CD1c-positive myeloid dendritic cell (primary cell): ENCODE measurements around the gene SKAP1.

Experiments used
- DNase-seq: peaks from one replicate; pipeline ENCODE4 v3.0.0-alpha.2; 2016; ENCODE audit errors: extremely low spot score

The SKAP1 gene

GRCh38 chr17:48175692-48176470 is 254.1 kb downstream of the SKAP1 start:
- DNase-seq, result no peak

GRCh38 chr17:48174833-48175523 is 255.0 kb downstream of the SKAP1 start:
- DNase-seq, result no peak

- no peak for DNase-seq
Measured at GRCh38 chr17:48173191-48173984, 256.6 kb downstream of the SKAP1 start.

- DNase-seq, result no peak
Measured at GRCh38 chr17:48169926-48170325, 260.1 kb downstream of the SKAP1 start.

- no peak for DNase-seq
Measured at GRCh38 chr17:48163809-48164208, 266.2 kb downstream of the SKAP1 start.

GRCh38 chr17:48162946-48163506 is 267.0 kb downstream of the SKAP1 start:
- no peak for DNase-seq

- DNase-seq, result no peak
Measured at GRCh38 chr17:48162306-48162934, 267.6 kb downstream of the SKAP1 start.

GRCh38 chr17:48161127-48161905 is 268.7 kb downstream of the SKAP1 start:
- no peak for DNase-seq

GRCh38 chr17:48160177-48161081 is 269.6 kb downstream of the SKAP1 start:
- DNase-seq, result no peak

- DNase-seq, result no peak
Measured at GRCh38 chr17:48159232-48159631, 270.8 kb downstream of the SKAP1 start.

GRCh38 chr17:48155889-48156611 is 274.0 kb downstream of the SKAP1 start:
- no peak for DNase-seq

- no peak for DNase-seq
Measured at GRCh38 chr17:48153691-48154358, 276.2 kb downstream of the SKAP1 start.

- no peak for DNase-seq
Measured at GRCh38 chr17:48152289-48152688, 277.7 kb downstream of the SKAP1 start.

GRCh38 chr17:48151220-48151619 is 278.8 kb downstream of the SKAP1 start:
- DNase-seq, result no peak

GRCh38 chr17:48150597-48151001 is 279.4 kb downstream of the SKAP1 start:
- no peak for DNase-seq

GRCh38 chr17:48149787-48150463 is 280.1 kb downstream of the SKAP1 start:
- no peak for DNase-seq

- DNase-seq, result no peak
Measured at GRCh38 chr17:48148854-48149786, 280.9 kb downstream of the SKAP1 start.
